ENCODE measurements around the gene NUDCD2. TPM values are rescaled to one million over a fixed set of nuclear protein-coding genes. Genes with fewer than 3 reads are reported as not detected.

The NUDCD2 gene
- total RNA-seq, 1 experiment from 2014 or later, result 56.8 TPM

GRCh38 chr5:163489055-163489744 is 29.3 kb upstream of the NUDCD2 start:
- H3K9me2 ChIP-seq (ENCODE audit: insufficient read depth), result no peaks in the 10 kb centered on the region
- no peak overlapping the region for H2AFZ ChIP-seq (ENCODE audit: low read depth, low read length, poor library complexity, severe bottlenecking)
- no peak overlapping the region for H3K4me3 ChIP-seq (replicated peaks in 1 of 2; ENCODE audit: low read depth in 1 of 2, low read length in 2 of 2)
- TF ChIP-seq CBX3 (IDR thresholded peaks at IDR 0.05; ENCODE audit: low read depth) (no peak), EZH2phosphoT487 (IDR thresholded peaks at IDR 0.05; ENCODE audit: borderline replicate concordance) (no peak), ZNF274 (IDR thresholded peaks at IDR 0.05; ENCODE audit: low read depth, low read length) (no peak), ZBTB33 (IDR thresholded peaks at IDR 0.05; ENCODE audit: extremely low read depth, insufficient replicate concordance, low read length) (no peak), SIN3A (IDR thresholded peaks at IDR 0.05; ENCODE audit: low read depth) (no peak), EZH2 (IDR thresholded peaks at IDR 0.05) (no peak), SP1 (IDR thresholded peaks at IDR 0.05; ENCODE audit: low read depth) (no peak), CEBPB (IDR thresholded peaks at IDR 0.05; ENCODE audit: low read depth) (0 out of 2 replicates have a peak, but pooled peaks have one; percentile 20), CTCF (IDR thresholded peaks at IDR 0.05 in 2 of 3, conservative IDR thresholded peaks at IDR 0.05 in 1 of 3; ENCODE audit: borderline replicate concordance in 1 of 3, insufficient read depth in 1 of 3, low read depth in 2 of 3, low read length in 2 of 3) (peak in 2 of 3 experiments; percentile 20 to 25; a peak in 3 of 6 replicates), FOSL1 (IDR thresholded peaks at IDR 0.05; ENCODE audit: low read depth) (no peak)
- H3K4me1 ChIP-seq (ENCODE audit: control insufficient read depth in 1 of 2, insufficient read depth in 2 of 2, low read length in 2 of 2), result no peaks in the 10 kb centered on the region
- H3K79me2 ChIP-seq (ENCODE audit: insufficient read depth, low read length), result no peaks in the 10 kb centered on the region; the same call in 1 of the 2 replicates
- DNase-seq (ENCODE audit: low read depth, low spot score), result no peak
- ChIA-PET CTCF (no interaction called here), RAD21 (ENCODE audit: low non-redundant PET in 1 of 2, low total read pairs in 2 of 2, uncharacterized antibody in 2 of 2, unreplicated experiment in 2 of 2) (no interaction called here), POLR2A (interaction anchor here (1.0 to 1.6 kb wide), 2 partner anchors 28 to 52 kb away, joined by 3 to 5 read pairs; partner anchors contain the start of genes CCNG1, HMMR and NUDCD2)
- intact Hi-C loops (cut with micrococcal nuclease), result no loop called here
- no peak overlapping the region for H3K4me2 ChIP-seq (ENCODE audit: low read length)
- no peak overlapping the region for H3K27ac ChIP-seq (ENCODE audit: low read depth, low read length)
- no peaks in the 10 kb centered on the region for H3K9me3 ChIP-seq (ENCODE audit: control insufficient read depth in 1 of 2, insufficient read depth in 1 of 2, low read depth in 1 of 2, low read length in 2 of 2)
- no TSS peak for BruUV-seq (replicated peaks)
- H4K20me1 ChIP-seq (ENCODE audit: insufficient read depth), result no peaks in the 10 kb centered on the region
- peak; percentile 79 for ATAC-seq
- H3K36me3 ChIP-seq (ENCODE audit: control insufficient read depth in 1 of 2, insufficient read depth in 2 of 2, low read length in 2 of 2), result peaks cover 11 to 26% of the 10 kb centered on the region in 2 experiments; a peak in 3 of 4 replicates
- no peak overlapping the region for H3K9ac ChIP-seq (ENCODE audit: low read length)
- no peaks in the 10 kb centered on the region for H3K27me3 ChIP-seq (ENCODE audit: insufficient read depth, low read length)

Data from HCT116 (cell line).